Central memory CD4-positive, alpha-beta T cell (primary cell): ENCODE measurements around the gene PDPR.
"Not testable (repeated sequence)": the region's sequence is repeated elsewhere in the genome, so short reads cannot be mapped to it uniquely, and the experiment has no call there.

Source experiments
- DNase-seq: peaks from one replicate; pipeline ENCODE4 v3.0.0; 2022

The PDPR gene

GRCh38 chr16:70163596-70163995 is 49.5 kb downstream of the PDPR start:
- no peak for DNase-seq

- DNase-seq = not testable (repeated sequence)
These were observed 52.6 kb downstream of the PDPR start for GRCh38 chr16:70166688-70167087.

- DNase-seq = not testable (repeated sequence)
These were observed 59.2 kb downstream of the PDPR start, which contains the start of gene CLEC18C for GRCh38 chr16:70173212-70173837. CLEC18C (plus strand) TSS chr16:70173787; CDS start chr16:70174279, 492 bp downstream.

GRCh38 chr16:70173916-70174315 is 59.8 kb downstream of the PDPR start:
- DNase-seq = not testable (repeated sequence)

- DNase-seq = not testable (repeated sequence)
These were observed 60.3 kb downstream of the PDPR start for GRCh38 chr16:70174387-70174932.

GRCh38 chr16:70187858-70188607 is 73.9 kb downstream of the PDPR start:
- not testable (repeated sequence) for DNase-seq

GRCh38 chr16:70188608-70188915 is 74.4 kb downstream of the PDPR start:
- not testable (repeated sequence) for DNase-seq

GRCh38 chr16:70190574-70190973 is 76.4 kb downstream of the PDPR start:
- not testable (repeated sequence) for DNase-seq

- not testable (repeated sequence) for DNase-seq
These were observed 82.7 kb downstream of the PDPR start for GRCh38 chr16:70196683-70197300.

GRCh38 chr16:70197611-70198010 is 83.5 kb downstream of the PDPR start:
- DNase-seq = not testable (repeated sequence)

GRCh38 chr16:70198230-70198629 is 84.1 kb downstream of the PDPR start:
- DNase-seq = not testable (repeated sequence)

GRCh38 chr16:70198666-70199065 is 84.5 kb downstream of the PDPR start:
- DNase-seq = not testable (repeated sequence)

- DNase-seq = not testable (repeated sequence)
These were observed 85.0 kb downstream of the PDPR start for GRCh38 chr16:70199170-70199569.

- DNase-seq = not testable (repeated sequence)
These were observed 85.9 kb downstream of the PDPR start for GRCh38 chr16:70200063-70200462.

GRCh38 chr16:70203508-70203907 is 89.4 kb downstream of the PDPR start:
- DNase-seq = not testable (repeated sequence)

- not testable (repeated sequence) for DNase-seq
These were observed 89.9 kb downstream of the PDPR start for GRCh38 chr16:70204010-70204409.

- not testable (repeated sequence) for DNase-seq
These were observed 90.7 kb downstream of the PDPR start for GRCh38 chr16:70204668-70205405.

- DNase-seq = not testable (repeated sequence)
These were observed 92.2 kb downstream of the PDPR start for GRCh38 chr16:70206382-70206781.
